HepG2 (cell line): Measurements from ENCODE around the gene TRIM31. TPM values are rescaled to one million over a fixed set of nuclear protein-coding genes. Genes with fewer than 3 reads are reported as not detected.

Experiments used
- ATAC-seq: fragments of 200-7000 bp; cut with Tn5 transposase; 3 replicates; pipeline ENCODE4 v1.9.1; 2020; ENCODE audit warnings: mild to moderate bottlenecking, moderate library complexity
- BruUV-seq: library from RNA; stranded (reverse); fragments of 400-500 nt; replicated peaks from 2 replicates; lab custom pipeline; 2021; lab: Mats Ljungman, UMichigan
- CTCF ChIA-PET: fragments of 300-600 bp; formaldehyde crosslinking; extraction: SDS; loops from one replicate; lab custom pipeline; 2021; ENCODE audit warnings: low total read pairs, inconsistent platforms, low intra/inter-chr PET ratio; lab: Yijun Ruan, JAX
- POLR2A ChIA-PET: fragments of 350-600 bp; sonication (Branson Sonifier 250); formaldehyde crosslinking; loops from one replicate; lab custom pipeline; 2020; ENCODE audit warnings: antibody characterized with exemption, inconsistent platforms; lab: Yijun Ruan, JAX
- DNase-seq: peaks from one replicate; pipeline ENCODE4 v3.0.0-alpha.2; 2015; ENCODE audit warnings: low spot score
- FAIRE-seq: peaks from 3 replicates; lab custom pipeline; 2011; peaks lifted over from hg19 to GRCh38; lab: Jason Lieb, UNC
- H2AFZ ChIP-seq: one replicate; pipeline ENCODE4 v1.6.1; 2011; ENCODE audit warnings: low read length, inconsistent platforms
- H3K27ac ChIP-seq: fragments of 300-600 bp; 3 replicates; pipeline ENCODE4 v1.8.0; 2011; ENCODE audit warnings: mixed run types, mild to moderate bottlenecking, mixed read lengths, low read length, inconsistent platforms; ENCODE audit not compliant: insufficient read depth; ENCODE audit errors: extremely low read length
- H3K27me3 ChIP-seq, 2 experiments: fragments of 200-600 bp in 1 of 2; 2 replicates in 1 of 2; 3 replicates in 1 of 2; pipeline versions ENCODE4 v1.6.0 to v1.8.0; 2011; ENCODE audit warnings: low read length in 2 of 2, mild to moderate bottlenecking in 2 of 2, moderate library complexity in 2 of 2, inconsistent platforms in 1 of 2; ENCODE audit not compliant: insufficient read depth in 2 of 2, control insufficient read depth in 1 of 2
- H3K36me3 ChIP-seq, 2 experiments: fragments of 200-600 bp in 1 of 2; replicated peaks in 1 of 2; 2 replicates in 1 of 2; 3 replicates in 1 of 2; pipeline versions ENCODE4 v1.5.1 to v1.8.0; 2011; ENCODE audit warnings: low read length in 2 of 2, inconsistent platforms in 1 of 2; ENCODE audit not compliant: insufficient read depth in 2 of 2, control insufficient read depth in 1 of 2
- H3K4me1 ChIP-seq: 2 replicates; pipeline ENCODE4 v1.5.1; 2012; ENCODE audit warnings: low read length, inconsistent platforms; ENCODE audit not compliant: insufficient read depth
- H3K4me2 ChIP-seq: 2 replicates; pipeline ENCODE4 v1.6.0; 2011; ENCODE audit warnings: low read depth, low read length, inconsistent platforms
- H3K4me3 ChIP-seq, 3 experiments: fragments of 200-600 bp in 1 of 3; sonication (generic), shearing (Covaris generic) in 1 of 3; replicated peaks in 1 of 3; 2 replicates each; pipeline ENCODE4 v1.5.1; 2011 to 2016; ENCODE audit warnings: low read length in 3 of 3, inconsistent platforms in 2 of 3, low read depth in 2 of 3, mild to moderate bottlenecking in 2 of 3, control low read depth in 1 of 3, mixed read lengths in 1 of 3; ENCODE audit not compliant: insufficient read depth in 1 of 3
- H3K79me2 ChIP-seq: one replicate; pipeline ENCODE4 v1.6.1; 2011; ENCODE audit warnings: low read length, inconsistent platforms; ENCODE audit not compliant: insufficient read depth
- H3K9ac ChIP-seq: 2 replicates; pipeline ENCODE4 v1.6.0; 2011; ENCODE audit warnings: mild to moderate bottlenecking, low read depth, low read length, inconsistent platforms; ENCODE audit not compliant: insufficient read depth
- H3K9me3 ChIP-seq: 2 replicates; pipeline ENCODE4 v1.5.1; 2012; ENCODE audit warnings: mild to moderate bottlenecking, low read length
- H4K20me1 ChIP-seq: 2 replicates; pipeline ENCODE4 v1.6.0; 2011; ENCODE audit warnings: inconsistent platforms, mild to moderate bottlenecking, low read length, moderate library complexity; ENCODE audit not compliant: insufficient read depth
- BORCS8-MEF2B ChIP-seq: sonication (generic); formaldehyde crosslinking; IDR thresholded peaks from 2 replicates; pipeline ENCODE4 v1.8.0; 2022; ENCODE audit warnings: mild to moderate bottlenecking, missing genetic modification reagents
- EEA1 ChIP-seq: sonication (generic); formaldehyde crosslinking; IDR thresholded peaks from 2 replicates; pipeline ENCODE4 v1.5.1; 2020; ENCODE audit warnings: mild to moderate bottlenecking, missing genetic modification reagents, borderline replicate concordance
- MTF2 ChIP-seq: sonication (generic); formaldehyde crosslinking; IDR thresholded peaks from 2 replicates; pipeline ENCODE4 v1.5.0; 2020; ENCODE audit warnings: missing genetic modification reagents, borderline replicate concordance
- SATB2 ChIP-seq: sonication (generic); formaldehyde crosslinking; IDR thresholded peaks from 2 replicates; pipeline ENCODE4 v1.5.0; 2020; ENCODE audit warnings: missing genetic modification reagents
- TBP ChIP-seq: sonication (generic); formaldehyde crosslinking; IDR thresholded peaks from 2 replicates; pipeline ENCODE4 v1.5.0; 2020; ENCODE audit warnings: missing genetic modification reagents
- THYN1 ChIP-seq: sonication (generic); formaldehyde crosslinking; IDR thresholded peaks from 2 replicates; pipeline ENCODE4 v1.8.1; 2023; ENCODE audit warnings: low read depth, mild to moderate bottlenecking, moderate library complexity, missing genetic modification reagents, borderline replicate concordance
- ZBTB3 ChIP-seq: sonication (generic); formaldehyde crosslinking; IDR thresholded peaks from 2 replicates; pipeline ENCODE4 v1.4.0; 2020; ENCODE audit warnings: low read depth, mild to moderate bottlenecking, moderate library complexity, missing genetic modification reagents, borderline replicate concordance
- ZNF33A ChIP-seq: sonication (generic); formaldehyde crosslinking; IDR thresholded peaks from 2 replicates; pipeline ENCODE4 v1.5.1; 2020; ENCODE audit warnings: missing genetic modification reagents, mild to moderate bottlenecking, moderate library complexity, borderline replicate concordance
- ZNF446 ChIP-seq: sonication (generic); formaldehyde crosslinking; IDR thresholded peaks from 2 replicates; pipeline ENCODE4 v1.5.0; 2020; ENCODE audit warnings: mild to moderate bottlenecking, missing genetic modification reagents
- ZNF572 ChIP-seq: sonication (generic); formaldehyde crosslinking; IDR thresholded peaks from 2 replicates; pipeline ENCODE4 v1.5.1; 2020; ENCODE audit warnings: mild to moderate bottlenecking, missing genetic modification reagents
- ZNF615 ChIP-seq: sonication (generic); formaldehyde crosslinking; IDR thresholded peaks from 2 replicates; pipeline ENCODE4 v1.5.0; 2020; ENCODE audit warnings: mild to moderate bottlenecking, missing genetic modification reagents, borderline replicate concordance
- ZSCAN25 ChIP-seq: sonication (generic); formaldehyde crosslinking; IDR thresholded peaks from 2 replicates; pipeline ENCODE4 v1.8.0; 2022; ENCODE audit warnings: mild to moderate bottlenecking, missing genetic modification reagents
- WGBS: methylation state at CpG from one replicate; pipeline ENCODE4 v1.1.6; 2017; ENCODE audit warnings: low lambda C conversion rate; 5-methylcytosine and 5-hydroxymethylcytosine counted together
- in situ Hi-C: cut with HindIII; loops from 2 replicates; pipeline ENCODE4 v1.10.0; 2017; ENCODE audit warnings: low pct_unique_long_range_greater_than_20kb; ENCODE audit not compliant: extremely low pct_ligation_motif_present
- intact Hi-C: fragments of 100-400 bp; cut with micrococcal nuclease; formaldehyde crosslinking; loops from one replicate; pipeline ENCODE4 v1.10.0; 2022; ENCODE audit not compliant: unreplicated experiment
- polyA plus RNA-seq, 8 experiments: library from polyadenylated mRNA; depleted of rRNA in 3 of 8; stranded (reverse) in 7 of 8; unstranded in 1 of 8; fragments of >200 nt; fragmentation: Illumina TruSeq in 4 of 8; extraction: Trizol in 4 of 8; gene quantifications; 2 replicates each; pipeline versions ENCODE4 v1.2.1 to v1.2.3, GENCODE V29; 2011 to 2016; ENCODE audit warnings: low read depth in 4 of 8, missing spikeins in 1 of 8, mixed read lengths in 1 of 8; ENCODE audit not compliant: insufficient read depth in 1 of 8
- total RNA-seq, 5 experiments: library from RNA; depleted of rRNA; stranded (reverse); fragments of >200 nt; fragmentation: Illumina TruSeq; extraction: Trizol; gene quantifications; 2 replicates each; pipeline ENCODE4 v1.2.3, GENCODE V29; 2016; ENCODE audit warnings: low read depth in 1 of 5
- TF ChIP-seq, protein P1 (sequence below): sonication (generic); formaldehyde crosslinking; IDR thresholded peaks from 2 replicates; pipeline ENCODE4 v1.5.0; 2020; ENCODE audit warnings: mild to moderate bottlenecking, missing genetic modification reagents
- TF ChIP-seq, protein P2 (sequence below): sonication (generic); formaldehyde crosslinking; IDR thresholded peaks from 2 replicates; pipeline ENCODE4 v1.4.0; 2020; ENCODE audit warnings: mild to moderate bottlenecking, missing genetic modification reagents
- TF ChIP-seq, protein P3 (sequence below): sonication (generic); formaldehyde crosslinking; IDR thresholded peaks from 2 replicates; pipeline ENCODE4 v1.5.0; 2020; ENCODE audit warnings: mild to moderate bottlenecking, missing genetic modification reagents
- TF ChIP-seq, protein P4 (sequence below): sonication (generic); formaldehyde crosslinking; IDR thresholded peaks from 2 replicates; pipeline ENCODE4 v1.5.0; 2020; ENCODE audit warnings: mild to moderate bottlenecking, missing genetic modification reagents

Gene TRIM31
- total and polyA plus RNA-seq, 2 of the 13 experiments (the other 11 are each of a cell fraction or from before 2014, with no cell fraction given) = 0.13 to 0.51 TPM

DNA sequence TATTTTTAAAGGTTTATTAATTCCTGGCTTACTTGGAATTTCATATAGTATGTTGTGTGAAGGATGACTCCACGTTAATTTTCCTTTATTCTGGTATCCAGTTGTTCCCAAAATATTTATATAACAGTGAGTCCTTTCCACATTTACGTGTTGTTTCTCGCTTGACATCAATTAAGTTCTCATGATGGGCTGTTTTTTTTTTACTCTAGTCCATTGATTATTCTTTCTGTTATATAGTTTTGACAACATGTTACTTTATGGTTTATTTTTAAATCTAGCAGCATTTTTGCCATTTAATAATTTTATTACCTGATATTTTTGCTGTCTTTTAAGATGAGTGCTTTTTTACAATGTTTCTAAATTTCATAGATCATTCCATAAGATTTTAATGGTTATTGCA lies 29.8 kb upstream of the TRIM31 start:
- DNase-seq = no peak
- BruUV-seq = no TSS peak
- in situ Hi-C loops (no loop called here), intact Hi-C loops (no loop called here)
- CTCF ChIA-PET = no interaction called here
- H3K36me3 ChIP-seq = no peaks in the 10 kb centered on the region
- no peaks in the 10 kb centered on the region for H3K79me2 ChIP-seq
- FAIRE-seq = no peak
- H3K4me3 ChIP-seq = no peak overlapping the region
- no peaks in the 10 kb centered on the region for H4K20me1 ChIP-seq
- 46% methylated on average over 3 of the region's 3 CpGs for WGBS
- H3K9me3 ChIP-seq = no peaks in the 10 kb centered on the region
- H2AFZ ChIP-seq = no peak overlapping the region
- H3K9ac ChIP-seq = no peak overlapping the region
- ATAC-seq = no peak
- no peak overlapping the region for H3K27ac ChIP-seq
- peaks cover 36% of the 10 kb centered on the region for H3K4me1 ChIP-seq
- H3K4me2 ChIP-seq = no peak overlapping the region
- H3K27me3 ChIP-seq = no peaks in the 10 kb centered on the region; a peak in 1 of 5 replicates
- POLR2A ChIA-PET = interaction anchor here (0.8 kb wide), 1 partner anchor 41 kb away, joined by 3 read pairs; no protein-coding TSS in a partner anchor
- no peak for TF ChIP-seq ZNF33A (CRISPR knock-in tag)
- TF ChIP-seq, protein P1, sequence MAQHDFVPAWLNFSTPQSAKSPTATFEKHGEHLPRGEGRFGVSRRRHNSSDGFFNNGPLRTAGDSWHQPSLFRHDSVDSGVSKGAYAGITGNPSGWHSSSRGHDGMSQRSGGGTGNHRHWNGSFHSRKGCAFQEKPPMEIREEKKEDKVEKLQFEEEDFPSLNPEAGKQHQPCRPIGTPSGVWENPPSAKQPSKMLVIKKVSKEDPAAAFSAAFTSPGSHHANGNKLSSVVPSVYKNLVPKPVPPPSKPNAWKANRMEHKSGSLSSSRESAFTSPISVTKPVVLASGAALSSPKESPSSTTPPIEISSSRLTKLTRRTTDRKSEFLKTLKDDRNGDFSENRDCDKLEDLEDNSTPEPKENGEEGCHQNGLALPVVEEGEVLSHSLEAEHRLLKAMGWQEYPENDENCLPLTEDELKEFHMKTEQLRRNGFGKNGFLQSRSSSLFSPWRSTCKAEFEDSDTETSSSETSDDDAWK (CRISPR knock-in tag) = no peak
- no peak for TF ChIP-seq ZSCAN25
- TF ChIP-seq MTF2 (CRISPR knock-in tag) = no peak
- TF ChIP-seq, protein P2, sequence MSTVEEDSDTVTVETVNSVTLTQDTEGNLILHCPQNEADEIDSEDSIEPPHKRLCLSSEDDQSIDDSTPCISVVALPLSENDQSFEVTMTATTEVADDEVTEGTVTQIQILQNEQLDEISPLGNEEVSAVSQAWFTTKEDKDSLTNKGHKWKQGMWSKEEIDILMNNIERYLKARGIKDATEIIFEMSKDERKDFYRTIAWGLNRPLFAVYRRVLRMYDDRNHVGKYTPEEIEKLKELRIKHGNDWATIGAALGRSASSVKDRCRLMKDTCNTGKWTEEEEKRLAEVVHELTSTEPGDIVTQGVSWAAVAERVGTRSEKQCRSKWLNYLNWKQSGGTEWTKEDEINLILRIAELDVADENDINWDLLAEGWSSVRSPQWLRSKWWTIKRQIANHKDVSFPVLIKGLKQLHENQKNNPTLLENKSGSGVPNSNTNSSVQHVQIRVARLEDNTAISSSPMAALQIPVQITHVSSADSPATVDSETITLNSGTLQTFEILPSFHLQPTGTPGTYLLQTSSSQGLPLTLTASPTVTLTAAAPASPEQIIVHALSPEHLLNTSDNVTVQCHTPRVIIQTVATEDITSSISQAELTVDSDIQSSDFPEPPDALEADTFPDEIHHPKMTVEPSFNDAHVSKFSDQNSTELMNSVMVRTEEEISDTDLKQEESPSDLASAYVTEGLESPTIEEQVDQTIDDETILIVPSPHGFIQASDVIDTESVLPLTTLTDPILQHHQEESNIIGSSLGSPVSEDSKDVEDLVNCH = no peak
- TF ChIP-seq, protein P3, sequence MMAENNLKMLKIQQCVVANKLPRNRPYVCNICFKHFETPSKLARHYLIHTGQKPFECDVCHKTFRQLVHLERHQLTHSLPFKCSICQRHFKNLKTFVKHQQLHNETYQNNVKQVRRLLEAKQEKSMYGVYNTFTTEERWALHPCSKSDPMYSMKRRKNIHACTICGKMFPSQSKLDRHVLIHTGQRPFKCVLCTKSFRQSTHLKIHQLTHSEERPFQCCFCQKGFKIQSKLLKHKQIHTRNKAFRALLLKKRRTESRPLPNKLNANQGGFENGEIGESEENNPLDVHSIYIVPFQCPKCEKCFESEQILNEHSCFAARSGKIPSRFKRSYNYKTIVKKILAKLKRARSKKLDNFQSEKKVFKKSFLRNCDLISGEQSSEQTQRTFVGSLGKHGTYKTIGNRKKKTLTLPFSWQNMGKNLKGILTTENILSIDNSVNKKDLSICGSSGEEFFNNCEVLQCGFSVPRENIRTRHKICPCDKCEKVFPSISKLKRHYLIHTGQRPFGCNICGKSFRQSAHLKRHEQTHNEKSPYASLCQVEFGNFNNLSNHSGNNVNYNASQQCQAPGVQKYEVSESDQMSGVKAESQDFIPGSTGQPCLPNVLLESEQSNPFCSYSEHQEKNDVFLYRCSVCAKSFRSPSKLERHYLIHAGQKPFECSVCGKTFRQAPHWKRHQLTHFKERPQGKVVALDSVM (CRISPR knock-in tag) = no peak
- TF ChIP-seq, protein P4, sequence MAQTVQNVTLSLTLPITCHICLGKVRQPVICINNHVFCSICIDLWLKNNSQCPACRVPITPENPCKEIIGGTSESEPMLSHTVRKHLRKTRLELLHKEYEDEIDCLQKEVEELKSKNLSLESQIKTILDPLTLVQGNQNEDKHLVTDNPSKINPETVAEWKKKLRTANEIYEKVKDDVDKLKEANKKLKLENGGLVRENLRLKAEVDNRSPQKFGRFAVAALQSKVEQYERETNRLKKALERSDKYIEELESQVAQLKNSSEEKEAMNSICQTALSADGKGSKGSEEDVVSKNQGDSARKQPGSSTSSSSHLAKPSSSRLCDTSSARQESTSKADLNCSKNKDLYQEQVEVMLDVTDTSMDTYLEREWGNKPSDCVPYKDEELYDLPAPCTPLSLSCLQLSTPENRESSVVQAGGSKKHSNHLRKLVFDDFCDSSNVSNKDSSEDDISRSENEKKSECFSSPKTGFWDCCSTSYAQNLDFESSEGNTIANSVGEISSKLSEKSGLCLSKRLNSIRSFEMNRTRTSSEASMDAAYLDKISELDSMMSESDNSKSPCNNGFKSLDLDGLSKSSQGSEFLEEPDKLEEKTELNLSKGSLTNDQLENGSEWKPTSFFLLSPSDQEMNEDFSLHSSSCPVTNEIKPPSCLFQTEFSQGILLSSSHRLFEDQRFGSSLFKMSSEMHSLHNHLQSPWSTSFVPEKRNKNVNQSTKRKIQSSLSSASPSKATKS (CRISPR knock-in tag) = no peak
- no peak for TF ChIP-seq THYN1 (CRISPR knock-in tag)
- TF ChIP-seq ZNF446 (CRISPR knock-in tag) = no peak
- no peak for TF ChIP-seq BORCS8-MEF2B (CRISPR knock-in tag)
- no peak for TF ChIP-seq ZBTB3
- TF ChIP-seq TBP (CRISPR knock-in tag) = no peak
- no peak for TF ChIP-seq SATB2 (CRISPR knock-in tag)
- TF ChIP-seq EEA1 (CRISPR knock-in tag) = no peak
- no peak for TF ChIP-seq ZNF615
- no peak for TF ChIP-seq ZNF572 (CRISPR knock-in tag)
